ENCODE measurements around the gene FAM234B. TPM values are rescaled to one million over a fixed set of nuclear protein-coding genes. Genes with fewer than 3 reads are reported as not detected.
A peak's percentile ranks its signal among the peaks of the same experiment; 100 is the strongest.

Gene FAM234B
- total RNA-seq, 1 donor from 2014 or later, result 9.6 TPM

GRCh38 chr12:13093848-13094220, 49.7 kb downstream of the FAM234B start:
- DNase-seq (no peak), ATAC-seq (no peak)
- Histone ChIP-seq H3K4me3 (no peak overlapping the region), H3K4me1 (peaks cover 33% of the 10 kb centered on the region), H3K27ac (no peak overlapping the region), H3K27me3 (no peaks in the 10 kb centered on the region), H3K9me3 (no peaks in the 10 kb centered on the region), H3K36me3 (no peaks in the 10 kb centered on the region)
- intact Hi-C loops (cut with DNase I), result loop anchor here (10.0 kb wide), 1 partner anchor 121 kb away; no protein-coding TSS in a partner anchor
- no peak for TF ChIP-seq CTCF (IDR thresholded peaks at IDR 0.05)

- ATAC-seq, result no peak
- intact Hi-C loops (cut with DNase I), result loop anchor here (10.0 kb wide), 1 partner anchor 120 kb away; no protein-coding TSS in a partner anchor
These were observed 50.2 kb downstream of the FAM234B start for GRCh38 chr12:13094367-13094766.

GRCh38 chr12:13095266-13095995, 51.2 kb downstream of the FAM234B start:
- DNase-seq (no peak), ATAC-seq (no peak)
- TF ChIP-seq CTCF (IDR thresholded peaks at IDR 0.05), result no peak
- H3K36me3 ChIP-seq, result no peaks in the 10 kb centered on the region
- no peaks in the 10 kb centered on the region for H3K27me3 ChIP-seq
- no peak overlapping the region for H3K4me3 ChIP-seq
- peaks cover 49% of the 10 kb centered on the region for H3K4me1 ChIP-seq
- H3K9me3 ChIP-seq, result no peaks in the 10 kb centered on the region
- intact Hi-C loops (cut with DNase I), result loop anchor here (10.0 kb wide), 1 partner anchor 119 kb away; no protein-coding TSS in a partner anchor
- no peak overlapping the region for H3K27ac ChIP-seq

More at GRCh38 chr12:13094367-13094766, 50.2 kb downstream of the FAM234B start:
- Histone ChIP-seq H3K36me3 (no peaks in the 10 kb centered on the region), H3K27me3 (no peaks in the 10 kb centered on the region), H3K9me3 (no peaks in the 10 kb centered on the region), H3K27ac (no peak overlapping the region), H3K4me1 (peaks cover 39% of the 10 kb centered on the region), H3K4me3 (no peak overlapping the region)
- no peak for DNase-seq
- no peak for TF ChIP-seq CTCF (IDR thresholded peaks at IDR 0.05)

DNA sequence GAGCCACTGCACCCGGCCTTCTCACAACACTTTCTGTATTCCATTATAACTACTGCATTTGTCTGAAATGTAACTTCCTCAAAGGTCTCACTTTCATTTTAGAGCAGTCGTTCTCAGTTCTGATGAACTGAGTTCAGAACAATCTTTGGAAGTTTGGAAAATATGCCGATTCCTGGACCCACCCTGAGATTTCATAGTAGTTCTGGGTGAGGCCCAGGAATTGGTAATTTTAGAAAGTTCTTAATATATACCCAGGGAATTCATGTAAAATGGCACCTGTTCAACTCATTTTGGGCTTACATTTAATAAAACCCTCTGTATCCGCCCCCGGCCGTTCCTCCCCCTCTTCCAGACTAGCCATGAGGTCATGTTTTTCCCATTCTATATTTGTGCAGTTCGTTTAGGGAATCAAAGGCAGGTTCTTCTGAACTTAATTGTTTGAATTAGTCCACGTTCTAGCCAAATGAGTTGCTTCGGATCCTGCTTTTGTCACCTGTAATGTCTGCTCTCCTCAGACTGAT, 53.4 kb downstream of the FAM234B start:
- Histone ChIP-seq H3K4me1 (peaks cover 63% of the 10 kb centered on the region), H3K36me3 (no peaks in the 10 kb centered on the region), H3K4me3 (peak overlapping the region; percentile 38), H3K9me3 (no peaks in the 10 kb centered on the region), H3K27ac (peak overlapping the region; percentile 99), H3K27me3 (no peaks in the 10 kb centered on the region)
- ATAC-seq, result no peak
- DNase-seq, result no peak
- intact Hi-C loops (cut with DNase I), result loop anchor here (10.0 kb wide), 1 partner anchor 117 kb away; no protein-coding TSS in a partner anchor
- TF ChIP-seq CTCF (IDR thresholded peaks at IDR 0.05), result no peak

DNA sequence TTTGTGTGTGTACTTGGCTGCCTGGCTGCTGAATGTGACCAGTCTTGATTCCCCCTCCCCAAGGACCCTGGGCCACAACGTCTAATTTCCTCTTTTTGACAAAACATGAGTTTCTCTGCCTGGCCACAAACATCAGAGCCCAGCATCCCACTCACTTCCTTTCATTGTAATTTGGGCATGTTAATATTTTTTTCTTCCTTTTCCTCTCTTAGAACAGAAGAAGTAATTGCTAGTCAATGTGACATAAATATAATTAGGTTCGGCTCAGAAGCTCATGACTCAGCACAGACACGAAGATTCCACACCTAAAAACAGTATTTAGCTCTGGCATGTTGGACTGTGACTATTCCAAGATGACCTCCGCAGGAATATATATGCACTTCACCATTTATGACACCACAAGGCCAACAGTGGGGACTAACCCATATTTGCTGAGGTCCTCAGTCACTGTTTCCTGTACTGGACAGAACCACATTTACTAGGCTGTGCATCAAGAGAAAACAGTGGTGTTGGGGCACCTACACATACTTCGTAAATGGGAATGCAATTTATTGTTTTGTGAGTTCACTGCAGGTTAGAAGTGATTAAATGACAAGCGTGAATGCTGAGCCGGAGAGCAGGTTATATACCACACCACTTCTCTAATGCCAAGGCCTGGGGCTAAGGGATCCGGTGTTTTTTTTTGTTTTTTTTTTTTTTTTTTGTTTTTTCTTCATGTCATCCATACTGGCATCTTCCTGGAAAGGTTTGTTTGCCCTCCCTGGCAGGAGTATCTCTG, 55.1 kb downstream of the FAM234B start:
- Histone ChIP-seq H3K36me3 (no peaks in the 10 kb centered on the region), H3K4me3 (no peak overlapping the region), H3K9me3 (no peaks in the 10 kb centered on the region), H3K27ac (peak overlapping the region; percentile 99), H3K27me3 (no peaks in the 10 kb centered on the region), H3K4me1 (peaks cover 60% of the 10 kb centered on the region)
- ATAC-seq, result no peak
- intact Hi-C loops (cut with DNase I), result loop anchor here (10.0 kb wide), 1 partner anchor 116 kb away; no protein-coding TSS in a partner anchor
- TF ChIP-seq CTCF (IDR thresholded peaks at IDR 0.05), result no peak
- no peak for DNase-seq
